Glutamatergic neuron (in vitro differentiated cells): ENCODE data around the gene ZFYVE28. TPM values are rescaled to one million over a fixed set of nuclear protein-coding genes. Genes with fewer than 3 reads are reported as not detected.

ENCODE experiments used
- DNase-seq: peaks from one replicate; pipeline ENCODE4 v3.0.0; 2022
- H3K27ac Mint-ChIP-seq: one replicate; pipeline ENCODE4 v1.8.0; 2020; ENCODE audit warnings: mild to moderate bottlenecking, mixed read lengths, inconsistent platforms; ENCODE audit not compliant: unreplicated experiment
- H3K27me3 Mint-ChIP-seq: one replicate; pipeline ENCODE4 v1.8.0; 2020; ENCODE audit warnings: mild to moderate bottlenecking, moderate library complexity, mixed read lengths, inconsistent platforms; ENCODE audit not compliant: unreplicated experiment
- H3K36me3 Mint-ChIP-seq: one replicate; pipeline ENCODE4 v1.8.0; 2020; ENCODE audit warnings: mild to moderate bottlenecking, mixed read lengths, inconsistent platforms; ENCODE audit not compliant: unreplicated experiment
- H3K4me1 Mint-ChIP-seq: one replicate; pipeline ENCODE4 v1.8.0; 2020; ENCODE audit warnings: mild to moderate bottlenecking, low read depth, mixed read lengths, inconsistent platforms; ENCODE audit not compliant: unreplicated experiment
- H3K4me3 Mint-ChIP-seq: one replicate; pipeline ENCODE4 v1.8.0; 2020; ENCODE audit warnings: mild to moderate bottlenecking, mixed read lengths, inconsistent platforms; ENCODE audit not compliant: unreplicated experiment
- H3K9me3 Mint-ChIP-seq: one replicate; pipeline ENCODE4 v1.8.0; 2020; ENCODE audit warnings: mild to moderate bottlenecking, moderate library complexity, mixed read lengths, inconsistent platforms; ENCODE audit not compliant: unreplicated experiment
- total RNA-seq: library from RNA; stranded (reverse); fragmentation: NEBNext Ultra II Directional; extraction: Animal tissue kit (Norgen Biotek cat#: 25700); gene quantifications from one replicate; pipeline ENCODE4 v1.2.1, GENCODE V29; 2021; ENCODE audit not compliant: unreplicated experiment
- TF ChIP-seq, protein P1 (sequence below): fragments of 200-600 bp; sonication (generic); IDR thresholded peaks from one replicate; pipeline ENCODE4 v1.5.0; 2021; ENCODE audit not compliant: partially characterized antibody, unreplicated experiment

ZFYVE28 gene
- total RNA-seq, 1 donor from 2014 or later = 4.8 TPM

- no peak overlapping the region for H3K4me3 Mint-ChIP-seq
- H3K36me3 Mint-ChIP-seq = no peaks in the 10 kb centered on the region
- no peak for DNase-seq
- no peaks in the 10 kb centered on the region for H3K4me1 Mint-ChIP-seq
- H3K27me3 Mint-ChIP-seq = peaks cover 4% of the 10 kb centered on the region
- TF ChIP-seq, protein P1, sequence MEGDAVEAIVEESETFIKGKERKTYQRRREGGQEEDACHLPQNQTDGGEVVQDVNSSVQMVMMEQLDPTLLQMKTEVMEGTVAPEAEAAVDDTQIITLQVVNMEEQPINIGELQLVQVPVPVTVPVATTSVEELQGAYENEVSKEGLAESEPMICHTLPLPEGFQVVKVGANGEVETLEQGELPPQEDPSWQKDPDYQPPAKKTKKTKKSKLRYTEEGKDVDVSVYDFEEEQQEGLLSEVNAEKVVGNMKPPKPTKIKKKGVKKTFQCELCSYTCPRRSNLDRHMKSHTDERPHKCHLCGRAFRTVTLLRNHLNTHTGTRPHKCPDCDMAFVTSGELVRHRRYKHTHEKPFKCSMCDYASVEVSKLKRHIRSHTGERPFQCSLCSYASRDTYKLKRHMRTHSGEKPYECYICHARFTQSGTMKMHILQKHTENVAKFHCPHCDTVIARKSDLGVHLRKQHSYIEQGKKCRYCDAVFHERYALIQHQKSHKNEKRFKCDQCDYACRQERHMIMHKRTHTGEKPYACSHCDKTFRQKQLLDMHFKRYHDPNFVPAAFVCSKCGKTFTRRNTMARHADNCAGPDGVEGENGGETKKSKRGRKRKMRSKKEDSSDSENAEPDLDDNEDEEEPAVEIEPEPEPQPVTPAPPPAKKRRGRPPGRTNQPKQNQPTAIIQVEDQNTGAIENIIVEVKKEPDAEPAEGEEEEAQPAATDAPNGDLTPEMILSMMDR = no peak
- peak overlapping the region; percentile 43 for H3K27ac Mint-ChIP-seq
- no peaks in the 10 kb centered on the region for H3K9me3 Mint-ChIP-seq
Observed at GRCh38 chr4:2451821-2452785, 33.7 kb upstream of the ZFYVE28 start.

DNA sequence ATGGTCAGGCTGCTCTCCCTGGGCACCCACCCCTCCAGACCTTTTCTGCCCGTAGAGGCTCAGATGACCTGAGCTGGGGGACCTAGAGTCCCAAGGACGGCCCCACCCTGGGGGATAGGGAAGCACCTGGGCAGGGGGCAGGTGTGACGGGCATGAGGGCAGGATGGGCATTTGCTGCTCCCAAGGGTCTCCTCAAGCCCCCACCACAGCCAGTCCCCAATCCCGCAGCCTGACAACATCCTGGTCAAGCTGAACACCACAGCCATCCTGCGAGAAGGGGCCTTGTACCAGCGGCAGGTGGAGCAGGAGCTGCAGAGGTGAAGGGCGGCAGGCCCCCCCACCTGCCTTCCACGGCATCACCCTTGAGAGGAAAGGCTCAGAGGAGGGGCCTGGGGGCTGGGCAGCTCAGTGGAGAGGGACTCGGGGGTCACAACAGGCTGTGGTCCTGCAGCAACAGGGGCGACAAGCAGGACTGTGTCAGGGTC, 32.6 kb upstream of the ZFYVE28 start:
- Mint-ChIP-seq H3K9me3 (no peaks in the 10 kb centered on the region), H3K27me3 (peaks cover 4% of the 10 kb centered on the region), H3K4me1 (no peaks in the 10 kb centered on the region), H3K4me3 (no peak overlapping the region), H3K36me3 (no peaks in the 10 kb centered on the region), H3K27ac (no peak overlapping the region)
- no peak for DNase-seq
- TF ChIP-seq, protein P1 = no peak

DNA sequence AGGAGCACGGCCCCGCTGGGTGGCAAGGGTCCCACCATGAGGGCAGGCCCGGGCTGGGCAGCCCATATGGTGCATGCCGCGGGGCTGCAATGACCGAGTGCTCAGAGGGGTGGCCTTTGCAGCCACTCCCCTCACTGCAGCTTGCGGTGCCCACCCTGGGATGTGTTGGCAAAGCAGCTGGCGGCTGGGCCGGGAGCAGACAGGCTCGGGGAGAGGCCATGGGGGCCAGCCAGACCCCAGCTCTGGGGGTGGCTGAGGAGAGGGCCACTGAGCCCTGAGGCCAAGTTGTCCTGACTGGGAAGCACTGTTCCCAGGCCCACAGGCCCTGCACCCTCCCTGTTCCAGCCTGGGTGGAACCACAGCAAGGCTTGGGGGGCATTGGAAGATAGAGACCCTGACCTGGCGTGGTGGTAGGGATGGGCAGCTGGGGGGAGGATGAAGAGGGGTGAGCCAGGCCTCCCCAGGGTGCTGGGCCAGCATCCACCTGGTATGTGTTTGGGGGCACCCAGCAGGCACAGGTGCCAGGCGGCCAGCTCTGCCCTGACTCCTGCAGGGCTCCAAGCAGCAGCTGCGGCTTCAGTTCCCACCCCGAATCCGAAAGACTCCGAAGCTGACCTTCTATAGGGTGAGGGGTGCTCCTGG, 32.1 kb upstream of the ZFYVE28 start:
- Mint-ChIP-seq H3K4me3 (no peak overlapping the region), H3K9me3 (no peaks in the 10 kb centered on the region), H3K27ac (no peak overlapping the region), H3K36me3 (no peaks in the 10 kb centered on the region), H3K27me3 (peaks cover 4% of the 10 kb centered on the region), H3K4me1 (no peaks in the 10 kb centered on the region)
- TF ChIP-seq, protein P1 = no peak
- DNase-seq = no peak

- Mint-ChIP-seq H3K9me3 (no peaks in the 10 kb centered on the region), H3K27me3 (peaks cover 4% of the 10 kb centered on the region), H3K36me3 (no peaks in the 10 kb centered on the region), H3K4me3 (no peak overlapping the region), H3K27ac (no peak overlapping the region), H3K4me1 (no peaks in the 10 kb centered on the region)
- TF ChIP-seq, protein P1 = no peak
- DNase-seq = no peak
Observed at GRCh38 chr4:2449511-2450392, 31.3 kb upstream of the ZFYVE28 start.
